GM19467 (cell line): ENCODE data around the gene KRT80.

Source experiments
- ATAC-seq: cut with Tn5 transposase; IDR thresholded peaks from one replicate; pipeline ENCODE4 v1.9.1; 2021; ENCODE audit warnings: mild to moderate bottlenecking, moderate library complexity; ENCODE audit not compliant: unreplicated experiment

KRT80 gene

DNA sequence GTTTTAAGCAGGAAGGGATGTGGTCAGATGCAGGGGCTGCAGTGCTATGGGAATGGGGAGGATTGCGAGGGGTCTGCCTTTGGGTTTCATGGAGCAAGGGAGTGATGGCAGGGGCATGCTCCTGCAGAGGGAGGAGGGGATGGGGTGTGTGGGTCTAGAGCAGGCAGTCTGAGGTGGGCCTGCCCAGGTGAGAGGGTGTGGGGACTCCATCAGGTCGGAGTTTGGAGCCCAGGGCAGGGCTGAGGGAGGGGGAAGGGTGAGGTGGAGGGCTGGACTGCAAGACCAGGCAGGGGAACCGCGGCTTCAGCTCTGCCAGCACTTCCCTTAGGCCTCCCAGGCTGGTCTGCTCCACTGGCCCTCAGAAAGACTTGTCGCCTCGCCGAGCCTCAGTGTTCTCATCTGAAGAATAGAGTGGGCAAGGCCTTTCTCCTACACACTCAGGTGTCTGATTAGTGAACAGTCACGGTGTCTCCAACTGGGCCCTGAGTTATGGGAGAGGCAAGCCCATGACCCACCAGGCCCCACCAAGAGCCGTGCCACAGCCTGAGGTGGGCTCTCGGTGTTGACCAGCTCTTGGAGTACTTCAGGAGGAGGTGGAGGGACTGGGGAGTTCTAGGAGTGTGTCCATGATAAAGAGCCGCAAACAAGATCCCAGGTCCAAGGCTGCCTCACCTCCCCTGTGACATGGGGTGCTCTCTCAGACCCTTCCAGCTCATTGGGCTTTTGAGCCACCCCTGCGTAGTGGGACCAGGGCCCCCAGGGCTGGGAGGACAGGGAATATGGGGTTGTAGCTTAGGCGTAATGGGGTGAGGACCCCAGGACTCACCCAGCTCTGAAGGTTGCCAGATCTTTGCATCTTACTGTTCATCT, 20.1 kb upstream of the KRT80 start:
- no peak for ATAC-seq

DNA sequence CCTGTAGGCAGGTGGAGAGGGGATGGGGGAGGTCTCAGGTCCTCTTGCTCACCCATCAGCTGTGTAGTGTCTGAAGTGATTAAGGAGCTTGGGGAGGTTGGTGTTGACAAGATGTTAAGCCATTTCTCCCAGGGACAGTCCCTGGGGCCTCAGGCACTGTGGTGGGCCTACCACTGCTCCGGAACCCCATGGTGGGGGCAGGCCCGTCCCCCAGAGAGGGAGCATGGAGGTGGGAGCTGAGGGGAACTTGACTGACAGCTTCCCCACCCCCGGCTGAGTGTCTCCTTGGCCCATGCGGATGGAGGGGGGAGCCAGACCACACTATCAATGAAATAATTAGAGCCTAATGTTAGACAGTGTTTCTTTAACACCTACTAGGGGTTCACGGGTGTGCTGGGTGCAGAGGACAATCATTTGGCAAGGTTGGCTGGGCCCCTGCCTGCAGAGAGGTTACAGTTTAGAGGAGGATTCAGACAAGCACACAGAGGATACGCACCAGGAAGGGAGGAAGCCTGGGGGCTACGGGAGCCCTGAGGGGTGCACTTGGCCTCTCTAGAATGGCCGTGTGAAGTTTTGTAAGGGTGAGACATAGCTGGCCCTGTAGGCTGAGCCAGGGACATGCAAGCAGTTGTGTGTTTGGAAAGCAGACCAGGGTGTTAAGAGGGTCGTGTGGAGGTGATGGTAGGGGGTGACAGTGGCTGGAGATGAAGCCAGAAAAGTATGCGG, 19.3 kb upstream of the KRT80 start:
- ATAC-seq = no peak

DNA sequence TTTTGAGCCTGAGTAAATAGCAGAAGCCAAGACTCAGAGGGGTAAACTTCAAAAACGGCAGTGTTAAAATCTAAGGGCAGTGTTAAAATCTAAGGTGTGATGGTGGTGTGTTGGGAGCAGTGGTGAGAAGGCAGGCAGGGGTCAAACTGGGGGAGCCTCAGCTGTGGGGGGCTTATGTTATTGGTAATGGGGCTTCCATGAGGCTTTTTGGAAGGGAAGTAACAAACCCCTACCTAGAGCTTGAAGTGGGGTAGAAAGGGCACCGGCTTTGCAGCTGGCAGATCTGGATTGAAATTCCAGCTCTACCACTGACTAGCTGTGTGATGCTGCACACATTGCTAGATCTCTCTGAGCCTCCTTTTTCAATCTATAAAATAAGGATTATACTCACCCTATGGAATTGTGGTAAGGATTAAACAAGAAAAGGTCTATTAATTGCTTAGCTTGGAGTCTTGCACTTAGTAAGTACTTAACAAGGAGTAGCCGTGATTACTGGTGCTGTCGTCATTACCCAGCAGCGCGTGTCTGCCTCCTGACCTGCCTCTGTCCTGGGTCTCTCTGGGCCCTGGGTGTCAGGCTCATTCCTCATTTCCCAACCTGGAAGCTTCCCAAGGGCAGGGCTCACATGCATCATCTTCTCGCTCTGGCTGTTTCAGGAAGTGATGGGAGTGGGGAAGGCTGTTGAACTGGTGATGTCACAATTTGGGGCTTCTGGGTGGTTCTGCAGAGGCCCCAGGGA, 18.5 kb upstream of the KRT80 start:
- ATAC-seq = no peak

DNA sequence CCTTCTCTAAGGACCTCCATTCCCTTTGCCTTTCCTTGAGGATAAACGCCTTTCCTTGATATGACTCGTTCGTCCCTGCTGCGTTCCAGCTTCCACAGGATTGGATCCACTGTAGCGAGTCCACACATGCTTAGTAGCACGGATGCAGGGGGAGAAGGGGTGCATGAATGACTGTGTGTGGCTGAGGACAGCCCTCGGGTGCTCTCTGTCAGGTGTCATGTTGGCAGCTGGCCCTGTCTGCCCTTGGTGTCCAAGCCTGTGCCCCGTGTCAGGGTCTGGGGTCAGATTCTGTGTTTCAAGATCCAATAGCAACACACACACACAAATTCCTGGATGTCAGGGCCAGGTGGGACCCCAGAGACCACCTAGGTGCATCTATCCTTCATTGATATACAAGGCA, 17.5 kb upstream of the KRT80 start:
- ATAC-seq = no peak

DNA sequence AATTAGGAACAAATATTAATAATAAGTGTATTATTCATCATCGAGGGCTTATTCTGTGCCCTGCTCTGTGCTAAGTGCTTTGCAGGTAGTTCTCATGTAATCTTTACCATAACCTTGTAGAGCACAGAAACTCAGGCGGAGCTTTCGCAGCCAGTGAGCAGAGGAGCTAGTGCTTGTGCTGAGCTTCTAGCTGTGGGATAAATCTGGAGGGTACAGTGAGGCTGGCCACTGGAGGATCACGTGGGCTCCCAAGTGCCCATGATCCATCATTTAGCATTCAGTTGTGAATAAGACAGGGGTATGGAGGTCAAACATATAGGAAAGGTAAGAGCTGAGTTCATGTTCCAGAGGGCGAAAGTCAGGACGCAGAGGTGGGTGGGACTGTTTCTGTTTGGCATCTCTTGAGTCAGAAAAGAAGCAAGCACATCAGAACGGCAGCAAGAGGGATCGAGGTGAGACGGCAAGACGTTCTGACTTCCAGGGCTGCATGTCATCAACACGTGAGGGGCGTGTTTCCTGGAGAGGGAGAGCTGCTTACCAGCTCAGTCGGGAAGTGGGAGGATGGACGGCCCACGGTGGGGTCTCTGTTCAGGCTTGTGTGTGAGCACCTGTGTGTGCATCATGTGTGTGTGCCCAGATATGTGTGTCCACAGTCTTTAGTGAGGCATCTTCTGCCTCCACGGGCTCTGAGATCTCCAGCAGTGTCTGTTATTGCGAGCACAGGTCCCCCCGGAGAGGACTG, 16.8 kb upstream of the KRT80 start:
- ATAC-seq = no peak

DNA sequence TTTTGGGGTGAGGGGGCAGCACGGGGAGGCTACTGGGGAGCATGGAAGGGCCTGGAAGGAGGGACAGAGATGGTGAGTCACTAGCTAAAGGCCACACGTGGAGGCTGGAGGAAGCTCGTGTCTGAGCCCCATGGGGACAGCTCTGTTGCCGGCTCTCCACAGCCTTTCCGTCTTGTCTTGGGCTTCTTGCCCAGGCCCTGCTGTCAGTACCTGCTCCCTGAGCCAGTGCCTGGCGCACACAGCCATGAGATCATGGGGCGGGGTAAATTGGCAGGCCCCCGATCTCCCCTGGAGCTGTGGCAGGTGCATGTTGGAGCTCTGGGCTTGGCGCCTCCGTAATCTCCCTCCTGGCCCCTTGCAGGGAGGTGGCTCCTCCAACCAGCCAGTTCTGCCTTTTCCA, 16.1 kb upstream of the KRT80 start:
- no peak for ATAC-seq

DNA sequence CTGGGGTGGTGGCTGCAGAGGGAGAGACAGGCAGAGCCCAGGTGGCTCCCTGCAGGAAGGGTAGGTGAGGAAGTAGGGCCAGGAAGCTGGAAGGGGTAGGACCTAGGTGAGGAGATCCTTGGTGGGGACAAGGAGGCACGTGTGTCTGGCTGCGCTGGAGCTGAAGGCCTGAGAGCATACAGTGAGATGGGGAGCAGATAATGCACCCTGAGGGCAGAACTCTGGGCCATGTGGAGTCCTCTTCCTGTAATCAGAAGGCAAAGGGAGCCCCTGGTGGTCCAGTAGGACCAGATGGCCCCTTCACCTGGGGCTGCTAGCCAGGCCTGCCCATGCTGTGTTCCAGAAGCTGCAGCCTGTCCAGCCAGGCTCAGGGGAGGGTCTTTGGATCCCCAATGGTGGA, 15.3 kb upstream of the KRT80 start:
- ATAC-seq = no peak

DNA sequence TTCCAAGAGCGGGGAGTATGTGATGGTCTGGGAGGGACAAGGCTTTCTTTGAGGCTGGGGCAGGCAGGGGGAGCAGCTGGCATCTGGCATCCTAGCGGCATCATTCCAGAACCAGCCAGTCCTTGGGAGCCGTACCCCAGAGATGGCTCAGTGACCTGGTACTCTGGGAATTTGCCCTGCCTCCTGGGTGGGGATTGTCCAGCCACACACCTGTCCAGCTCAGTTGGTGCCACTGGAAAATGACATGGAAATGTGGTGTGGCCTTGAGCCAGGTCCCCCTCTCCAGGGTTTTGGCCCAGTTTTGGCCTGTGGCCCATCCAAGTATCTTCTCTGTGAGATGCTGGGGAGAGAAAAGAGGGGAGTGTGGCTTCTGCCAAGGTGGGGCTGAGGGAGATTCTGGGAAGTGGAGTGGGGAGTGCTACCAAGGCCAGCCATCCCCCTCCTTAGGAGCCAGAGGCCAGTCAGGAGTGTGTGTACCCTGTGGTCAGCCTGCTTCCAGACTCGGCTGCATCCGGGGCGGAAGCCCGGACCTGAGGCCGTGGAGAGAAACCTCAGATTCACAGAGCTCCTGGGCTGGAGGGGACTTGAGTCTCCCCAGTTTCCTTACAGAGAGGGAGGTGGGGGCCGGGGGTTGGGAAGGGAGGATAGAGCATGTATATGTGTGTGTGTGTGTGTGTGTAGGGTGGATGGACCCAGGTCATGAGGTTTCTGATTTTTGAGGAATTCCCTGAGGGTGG, 14.7 kb upstream of the KRT80 start:
- ATAC-seq = no peak

DNA sequence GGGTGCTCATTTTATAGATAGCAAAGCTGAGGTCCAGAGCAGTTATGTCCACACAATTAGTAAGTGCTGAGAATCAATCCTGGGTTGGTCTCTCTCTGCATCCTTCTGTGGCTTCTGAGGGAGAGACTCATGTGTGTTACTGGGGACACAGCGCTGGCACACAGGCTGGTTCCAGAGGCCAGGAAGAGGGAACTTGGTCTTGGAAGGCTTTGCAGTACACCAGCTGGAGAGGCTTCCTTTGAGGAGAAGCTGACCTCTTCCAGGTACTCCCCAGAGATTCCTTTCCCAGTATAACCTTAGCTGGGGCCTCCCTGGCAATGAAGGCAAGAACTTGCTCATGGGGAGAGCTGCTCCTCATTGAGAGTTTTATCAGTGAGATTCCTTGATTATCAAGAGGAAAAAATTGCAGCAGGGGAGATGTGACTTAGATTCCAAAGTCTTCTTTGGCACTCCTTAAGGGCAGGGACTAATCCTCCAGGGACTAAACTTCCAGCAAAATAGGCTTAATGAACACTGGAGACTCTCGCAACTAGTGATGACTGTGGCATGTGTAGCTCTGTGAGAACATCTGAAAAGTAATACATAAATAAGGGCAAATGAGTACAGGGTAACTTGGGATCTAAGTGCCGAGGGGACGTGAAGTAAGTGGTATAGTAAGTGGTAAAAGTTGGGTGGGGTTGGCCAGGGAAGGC, 13.9 kb upstream of the KRT80 start:
- ATAC-seq = no peak

DNA sequence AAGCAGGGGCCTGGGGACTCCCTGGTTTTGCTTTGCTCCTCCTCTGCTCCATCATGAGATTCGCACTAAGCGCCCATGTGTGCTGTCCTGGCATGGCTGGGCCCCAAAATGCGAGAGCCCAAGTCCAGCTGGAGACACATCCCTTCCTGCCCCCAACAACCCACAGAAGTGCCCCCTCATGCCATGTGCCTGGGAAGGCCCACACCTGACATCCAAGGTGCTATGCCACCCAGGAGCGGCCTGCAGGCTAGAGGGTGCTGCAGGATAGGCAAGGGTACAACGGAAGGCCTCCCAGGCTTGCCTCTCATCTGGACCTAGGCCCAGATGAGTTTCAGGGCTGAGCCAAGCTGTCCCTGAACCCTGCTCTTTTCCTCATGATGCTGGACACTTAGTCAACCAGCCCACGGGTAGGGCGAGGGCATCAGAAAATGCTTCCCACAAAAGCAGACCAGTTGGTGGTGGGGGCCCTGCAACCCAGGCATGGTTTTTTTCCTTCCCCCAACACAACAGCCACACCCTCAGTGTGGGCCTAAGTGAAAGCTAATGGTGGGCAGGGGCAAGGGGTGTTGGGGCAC, 13.2 kb upstream of the KRT80 start:
- no peak for ATAC-seq

DNA sequence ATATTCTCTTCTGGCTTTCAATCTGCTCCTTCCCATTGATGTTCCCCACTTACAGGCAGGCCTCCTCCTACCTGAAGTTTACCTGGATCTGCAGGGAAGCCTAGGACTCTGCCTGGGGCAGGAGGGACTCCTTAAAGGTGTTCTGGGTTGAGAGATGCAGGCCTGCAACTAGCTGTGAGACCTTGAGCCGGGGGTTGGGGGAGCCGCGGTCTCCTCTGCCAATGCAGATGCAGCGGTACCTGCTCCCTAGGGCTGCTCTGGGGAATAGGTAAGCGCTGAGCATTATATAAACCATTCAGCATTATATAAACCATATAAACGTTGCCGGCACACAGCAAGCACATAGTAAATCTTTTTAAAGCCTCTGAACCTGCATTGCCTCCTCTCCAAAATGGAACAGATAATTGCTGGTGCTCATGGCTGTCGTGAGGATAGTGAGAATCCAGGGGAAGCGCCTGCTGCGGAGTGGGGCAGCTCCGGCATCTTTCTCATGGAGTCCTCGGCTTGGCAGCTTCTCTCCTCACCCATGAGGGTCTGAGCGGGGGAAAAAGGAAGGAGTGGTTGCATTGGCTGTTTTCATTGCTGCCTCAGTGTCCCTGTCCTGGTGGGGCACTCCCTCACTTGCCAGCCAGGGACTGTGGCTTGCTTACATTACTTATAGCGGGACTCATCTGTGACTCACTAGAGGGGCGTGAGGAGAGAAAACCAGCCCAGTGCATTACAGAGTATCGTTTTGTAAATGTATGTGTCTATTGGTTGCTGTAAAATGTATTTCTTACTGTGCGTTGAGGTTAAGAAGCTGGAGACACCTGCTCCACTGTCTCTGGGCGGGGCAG, 12.5 kb upstream of the KRT80 start:
- ATAC-seq = no peak

DNA sequence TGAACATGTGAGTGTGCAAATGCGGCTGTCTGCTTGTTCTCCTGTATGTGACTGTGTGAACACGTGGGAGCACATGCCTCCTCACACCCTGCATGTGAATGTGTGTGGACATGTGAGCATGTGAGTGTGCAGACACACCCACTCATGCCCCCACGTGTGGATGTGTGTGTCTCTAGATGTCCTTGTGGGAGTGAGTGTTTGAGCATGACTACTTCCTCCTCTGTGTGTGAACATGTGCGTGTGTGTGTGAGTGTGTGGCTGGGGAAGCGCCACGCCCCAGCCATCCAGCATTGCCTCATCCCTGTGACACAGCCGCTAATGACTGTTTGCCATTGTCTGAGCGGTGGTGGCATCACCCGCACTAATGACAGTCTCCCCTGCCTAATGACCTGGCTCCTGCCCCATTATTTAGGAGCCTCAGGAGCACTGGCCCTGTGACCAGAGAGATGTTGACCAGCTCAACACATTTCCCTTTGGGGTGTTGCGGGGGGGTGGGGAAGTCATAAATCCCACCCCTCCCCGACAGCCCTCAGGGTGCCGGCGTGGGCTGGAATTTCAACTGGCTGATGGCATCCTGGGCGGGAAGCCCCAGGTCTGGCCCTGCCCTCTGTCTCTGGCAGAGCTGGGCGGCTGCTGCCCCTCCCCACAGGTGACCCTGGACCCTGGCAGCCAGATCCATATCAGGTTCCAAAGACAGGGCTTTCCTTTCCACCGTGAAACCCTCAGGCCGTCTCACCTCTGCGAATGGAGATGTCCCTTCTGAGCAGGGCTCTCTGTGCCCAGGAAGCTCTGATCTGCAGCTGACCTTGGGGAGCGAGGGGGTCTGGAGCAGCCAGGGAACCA, 11.5 kb upstream of the KRT80 start:
- ATAC-seq = no peak

DNA sequence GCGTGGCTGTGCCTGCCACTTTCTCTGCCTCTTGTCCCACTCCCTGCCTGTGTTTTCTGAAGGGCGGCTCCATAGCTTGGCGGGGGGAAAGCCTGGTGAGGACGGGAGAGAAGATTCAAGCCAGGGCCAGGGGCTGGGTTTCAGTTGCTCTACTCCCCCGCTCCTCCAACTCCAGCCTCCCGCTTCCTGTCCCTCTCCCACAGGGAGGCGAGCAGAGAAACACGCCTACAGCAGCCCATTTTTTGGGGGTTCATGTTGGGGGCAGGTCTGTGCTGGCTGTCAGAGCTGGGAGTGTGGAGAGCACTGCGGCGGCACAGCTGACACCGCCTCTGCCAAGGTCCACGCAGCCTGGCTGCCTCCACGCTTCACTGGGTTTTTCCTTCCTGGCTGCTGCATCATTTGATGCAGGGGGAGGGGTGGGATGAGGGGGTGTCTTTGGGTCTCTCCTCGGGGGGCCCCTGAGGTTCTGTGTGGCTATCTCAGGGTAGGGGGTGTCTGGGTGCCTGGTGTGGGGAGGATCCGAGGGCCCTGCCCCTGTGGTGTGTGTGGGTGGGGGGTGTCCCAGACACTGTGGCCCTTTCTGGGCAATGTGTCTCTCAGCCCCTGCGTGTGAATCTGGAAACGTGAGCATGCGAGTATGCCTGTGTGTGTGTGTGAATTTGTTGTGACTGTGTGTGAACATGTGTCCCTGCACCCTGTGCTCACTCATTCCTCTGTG, 10.7 kb upstream of the KRT80 start:
- no peak for ATAC-seq

DNA sequence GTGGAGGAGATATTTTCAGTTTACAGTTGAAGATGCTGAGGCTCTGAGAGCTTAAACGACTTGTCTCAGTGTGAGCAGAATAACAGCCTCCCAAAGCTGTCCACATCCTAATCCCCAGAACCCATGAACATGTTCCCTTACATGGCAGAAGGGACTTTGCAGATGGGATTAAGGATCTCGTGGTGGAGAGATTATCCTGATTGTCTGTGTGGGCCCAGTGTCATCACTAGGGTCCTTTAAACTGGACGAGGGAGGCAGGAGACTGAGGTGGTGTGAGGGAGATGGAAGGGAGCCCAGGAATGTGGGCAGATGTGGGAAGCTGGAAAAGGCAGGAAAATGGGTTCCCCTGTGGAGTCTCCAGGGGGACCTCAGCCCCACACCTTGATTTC, 9.6 kb upstream of the KRT80 start:
- no peak for ATAC-seq

DNA sequence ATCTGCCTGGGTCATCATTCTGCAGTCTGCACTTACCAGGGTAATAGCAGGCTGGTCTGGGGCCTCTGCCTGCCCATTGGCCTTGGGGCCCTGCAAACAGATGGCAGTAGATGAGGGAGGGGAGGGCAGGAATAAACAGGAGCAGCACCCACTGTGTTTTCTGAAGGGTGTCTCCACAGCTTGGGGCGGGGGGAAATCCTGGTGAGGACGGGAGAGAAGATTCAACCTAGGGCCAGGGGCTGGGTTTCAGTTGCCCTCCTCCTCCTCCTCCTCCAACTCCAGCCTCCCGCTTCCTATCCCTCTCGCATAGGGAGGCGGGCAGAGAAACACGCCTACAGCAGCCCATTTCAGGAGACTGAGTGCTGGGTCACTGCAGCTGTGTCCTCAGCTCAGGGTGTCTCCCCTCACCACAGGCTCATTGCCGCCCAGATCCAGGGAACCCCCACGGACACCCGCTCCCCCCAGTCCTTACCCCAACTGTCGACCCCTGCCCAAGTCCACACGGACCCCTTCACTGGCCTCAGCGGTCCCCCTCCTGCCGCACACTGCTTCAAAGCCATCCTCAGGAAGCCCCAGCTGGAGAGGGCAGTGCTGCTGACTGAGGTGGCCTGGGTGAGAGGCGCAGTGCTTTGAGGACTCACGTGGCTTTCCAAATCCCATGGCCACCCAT, 9.1 kb upstream of the KRT80 start:
- no peak for ATAC-seq

DNA sequence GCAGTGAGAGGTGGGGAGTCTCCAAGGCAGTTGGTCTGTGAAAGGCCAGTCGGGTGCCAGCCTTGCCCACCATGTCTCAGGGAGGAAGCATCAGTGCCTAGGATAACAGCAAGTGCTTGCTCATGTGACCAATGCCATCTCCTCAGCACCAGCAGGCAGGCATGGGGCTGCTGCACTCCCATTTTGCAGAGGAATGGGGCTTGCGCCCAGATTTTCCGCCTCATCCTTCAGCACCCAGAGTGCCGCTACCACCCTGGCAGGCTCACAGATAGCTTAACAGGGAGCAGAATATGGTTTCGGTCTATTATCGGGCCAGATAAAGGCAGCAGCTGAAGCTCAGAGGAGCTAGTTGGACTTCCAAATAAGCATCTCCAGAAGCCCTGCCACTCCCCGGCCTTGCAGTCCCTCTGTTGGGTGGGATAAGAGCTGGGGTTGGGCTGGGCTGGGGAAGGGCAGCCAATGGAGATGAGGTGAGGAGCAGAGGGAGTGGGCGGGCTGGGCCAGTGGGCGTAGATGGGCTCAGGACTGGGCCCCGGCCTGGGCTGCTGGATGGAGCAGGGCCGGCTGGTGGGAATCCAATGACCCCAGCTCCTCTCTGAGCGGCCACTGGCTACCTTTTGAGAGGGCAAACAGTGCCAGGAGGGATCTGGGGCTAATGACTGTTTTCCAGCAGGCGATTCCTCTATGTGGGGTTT, 8.4 kb upstream of the KRT80 start:
- no peak for ATAC-seq
